ENCODE results near the gene PSRC1. TPM values are rescaled to one million over a fixed set of nuclear protein-coding genes. Genes with fewer than 3 reads are reported as not detected.

The PSRC1 gene
- total and polyA plus RNA-seq, 2 of the 8 experiments (the other 6 are each of a cell fraction or from before 2014, with no cell fraction given) = 56.1 to 67.3 TPM

- Histone ChIP-seq H4K20me1 (replicated peaks in 1 of 2; ENCODE audit: control insufficient read depth in 1 of 2, insufficient read depth in 2 of 2, low read length in 2 of 2) (no peaks in the 10 kb centered on the region), H2BK5ac (ENCODE audit: low read depth, low read length) (no peak overlapping the region), H4K8ac (ENCODE audit: extremely low read depth, insufficient read depth, low read length) (no peak overlapping the region; the same call in 1 of the 2 replicates), H3K79me2 (ENCODE audit: control insufficient read depth in 1 of 2, insufficient read depth in 2 of 2, low read length in 2 of 2) (peaks cover 0 to 16% of the 10 kb centered on the region in 2 experiments; a peak in 3 of 4 replicates), H3K79me1 (ENCODE audit: low read depth, low read length) (peaks cover 7% of the 10 kb centered on the region), H2BK120ac (replicated peaks; ENCODE audit: low read depth, low read length) (no peak overlapping the region), H2AK5ac (ENCODE audit: low read depth, low read length) (no peak overlapping the region), H3K4me3 (ENCODE audit: extremely low read depth in 1 of 4, insufficient read depth in 2 of 4, low read depth in 3 of 4, low read length in 4 of 4) (no peak overlapping the region), H3K23me2 (ENCODE audit: low read depth, low read length) (peaks cover 12% of the 10 kb centered on the region), H3K27me3 (replicated peaks in 1 of 4; ENCODE audit: control insufficient read depth in 3 of 4, extremely low read depth in 1 of 4, insufficient read depth in 3 of 4, low read length in 3 of 4) (no peaks in the 10 kb centered on the region), H3K18ac (ENCODE audit: extremely low read depth, low read length) (no peak overlapping the region), H3K27ac (ENCODE audit: low read depth, low read length) (no peak overlapping the region), H4K5ac (ENCODE audit: insufficient read length, low read depth, low read length) (no peak overlapping the region), H3K4me1 (replicated peaks in 1 of 4; ENCODE audit: control insufficient read depth in 3 of 4, insufficient read depth in 4 of 4, low read length in 3 of 4) (peaks cover 10 to 16% (median 11%) of the 10 kb centered on the region in 4 experiments), H3K36me3 (ENCODE audit: control insufficient read depth in 2 of 4, insufficient read depth in 4 of 4, low read length in 3 of 4) (peaks cover 10 to 22% (median 16%) of the 10 kb centered on the region in 4 experiments; a peak in 6 of 8 replicates), H3K14ac (ENCODE audit: insufficient read length) (no peak overlapping the region), H3K4ac (replicated peaks; ENCODE audit: insufficient read length, low read depth, low read length) (no peak overlapping the region), H3K23ac (ENCODE audit: insufficient read length) (no peak overlapping the region), H3K9me3 (ENCODE audit: insufficient read depth in 2 of 2, low read depth in 1 of 2, low read length in 1 of 2) (no peaks in the 10 kb centered on the region), H3K4me2 (ENCODE audit: insufficient read depth in 1 of 2, low read depth in 2 of 2, low read length in 2 of 2) (no peak overlapping the region), H4K91ac (replicated peaks; ENCODE audit: insufficient read length, low read length) (no peak overlapping the region), H2AFZ (ENCODE audit: low read length) (no peak overlapping the region), H3K56ac (replicated peaks; ENCODE audit: insufficient read length, low read depth, low read length) (no peak overlapping the region), H3K9ac (replicated peaks in 1 of 4; ENCODE audit: extremely low read depth in 1 of 4, low read depth in 3 of 4, low read length in 3 of 4) (no peak overlapping the region), H2BK20ac (ENCODE audit: low read length) (no peak overlapping the region), H2BK15ac (ENCODE audit: low read length) (no peak overlapping the region), H2BK12ac (ENCODE audit: low read depth, low read length) (no peak overlapping the region)
- WGBS, 2 experiments (ENCODE audit: extremely low coverage in 1 of 2, insufficient coverage in 1 of 2, insufficient read length in 1 of 2, insufficient replicate concordance in 2 of 2, low coverage in 1 of 2, low lambda C conversion rate in 2 of 2, missing lambda C conversion rate in 1 of 2) = 92% methylated on average over 5 of the region's 5 CpGs; no CpG with 5 or more reads in 1 of the 2 experiments
- no peak for FAIRE-seq
- CTCF ChIA-PET (ENCODE audit: partially characterized antibody) = interaction anchor here (0.6 to 5.2 kb wide), 13 partner anchors 15 to 253 kb away, joined by 3 to 113 read pairs (median 5); partner anchors contain the start of genes MYBPHL and SORT1
- POLR2A ChIA-PET (ENCODE audit: partially characterized antibody) = interaction anchor here (0.8 to 2.9 kb wide), 3 partner anchors 30 to 121 kb away, joined by 3 to 16 read pairs (median 7); partner anchors contain the start of genes CELSR2 and SORT1
- DNase-seq (ENCODE audit: low read depth in 1 of 2, low spot score in 2 of 2) = no peak
- TF ChIP-seq ATF3 (IDR thresholded peaks at IDR 0.05; ENCODE audit: insufficient read depth, low read depth, low read length) = no peak
- TF ChIP-seq NRF1 (IDR thresholded peaks at IDR 0.05; ENCODE audit: low read depth, low read length) = no peak
- TF ChIP-seq E2F6 (IDR thresholded peaks at IDR 0.05) = no peak
- no peak for TF ChIP-seq CEBPB (IDR thresholded peaks at IDR 0.05; ENCODE audit: low read depth, low read length)
- no peak for TF ChIP-seq SP1 (IDR thresholded peaks at IDR 0.05; ENCODE audit: low read depth, low read length)
- no peak for TF ChIP-seq JUND (IDR thresholded peaks at IDR 0.05; ENCODE audit: low read length)
- TF ChIP-seq POU5F1 (IDR thresholded peaks at IDR 0.05; ENCODE audit: low read depth, low read length) = no peak
- TF ChIP-seq ATF2 (IDR thresholded peaks at IDR 0.05; ENCODE audit: low read length) = no peak
- no peak for TF ChIP-seq FOSL1 (IDR thresholded peaks at IDR 0.05; ENCODE audit: insufficient read depth, low read depth, low read length)
Observed at GRCh38 chr1:109279615-109280278, 3.2 kb downstream of the PSRC1 start.
